GM21447 (cell line): Measurements from ENCODE around the gene CPA1.
"Not testable (repeated sequence)": the region's sequence is repeated elsewhere in the genome, so short reads cannot be mapped to it uniquely, and the experiment has no call there.

Experiments
- ATAC-seq: cut with Tn5 transposase; IDR thresholded peaks from one replicate; pipeline ENCODE4 v1.9.1; 2021; ENCODE audit not compliant: unreplicated experiment

The CPA1 gene

DNA sequence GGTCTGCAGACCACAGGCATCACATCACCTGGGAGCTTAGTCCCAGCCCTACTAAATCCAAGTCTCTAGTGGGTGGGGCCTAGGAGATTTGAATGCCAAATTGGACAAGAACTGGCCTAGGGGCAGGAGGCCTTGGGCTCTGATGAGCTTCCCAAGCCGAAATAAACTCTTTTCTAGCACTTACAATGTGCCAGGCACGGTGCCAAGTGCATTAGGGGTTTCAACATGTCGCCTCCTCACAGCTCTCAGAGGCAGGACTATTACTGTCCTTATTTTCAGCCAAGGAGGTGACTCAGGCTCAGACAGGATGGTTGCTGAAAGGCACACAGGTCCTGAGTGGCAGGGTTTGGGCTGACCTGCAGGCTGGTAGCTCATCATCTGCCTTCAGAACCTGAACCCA, 9.2 kb upstream of the CPA1 start:
- ATAC-seq, result no peak

DNA sequence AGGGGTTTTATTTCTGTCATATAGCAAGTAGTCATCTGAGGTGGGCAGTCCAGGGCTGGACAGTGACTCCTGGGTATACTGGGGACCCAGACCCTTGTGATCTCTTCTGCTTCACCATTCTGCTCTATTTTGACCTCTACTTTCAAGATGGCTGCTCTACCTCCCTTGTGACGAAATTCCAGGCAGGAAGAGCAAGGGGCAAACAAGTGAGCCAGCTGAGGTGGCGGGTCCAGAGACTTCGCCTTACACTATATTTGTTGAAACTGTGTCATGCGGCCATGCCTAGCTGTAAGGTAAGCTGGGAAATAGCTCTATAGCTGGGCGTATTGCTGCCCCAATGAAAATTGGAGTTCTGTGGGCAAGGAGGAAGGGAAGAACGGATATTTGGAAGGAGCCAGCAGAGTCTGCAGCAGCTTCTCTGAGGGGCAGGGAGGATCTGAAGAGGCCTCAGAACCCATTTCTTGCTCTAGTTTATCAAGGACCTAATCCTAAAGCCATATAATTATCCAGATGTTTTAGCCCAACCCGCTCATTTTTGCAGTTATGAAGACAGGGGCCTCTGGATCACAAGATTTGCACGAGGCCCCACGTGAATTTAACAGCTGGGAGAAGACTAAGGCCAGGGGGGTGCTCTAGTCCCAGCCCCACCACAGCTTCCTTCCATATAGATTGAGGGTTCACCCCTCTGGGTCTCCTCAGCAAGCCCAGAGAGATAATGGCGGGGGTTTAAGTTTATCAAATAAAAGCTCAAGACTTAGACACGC, 7.7 kb upstream of the CPA1 start:
- no peak for ATAC-seq

DNA sequence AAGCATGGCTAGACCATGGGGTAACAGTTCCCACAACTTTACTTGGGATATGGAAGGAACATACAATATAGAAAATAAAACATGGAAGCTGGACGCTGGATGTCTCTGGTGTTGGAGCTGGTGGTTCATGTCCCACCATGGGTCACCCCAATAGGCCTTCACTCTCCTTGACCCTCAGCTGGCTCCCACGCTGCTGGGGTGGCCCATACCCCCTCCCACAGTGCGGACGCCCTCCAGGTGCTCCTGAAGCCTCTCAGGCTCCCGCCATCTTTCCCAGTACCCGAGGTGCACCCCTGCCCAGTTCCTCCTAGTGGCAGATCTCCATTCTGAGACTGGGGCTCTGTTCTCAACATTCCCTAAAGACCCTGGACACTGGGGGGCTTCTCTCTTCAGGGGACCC, 5.8 kb upstream of the CPA1 start:
- no peak for ATAC-seq

DNA sequence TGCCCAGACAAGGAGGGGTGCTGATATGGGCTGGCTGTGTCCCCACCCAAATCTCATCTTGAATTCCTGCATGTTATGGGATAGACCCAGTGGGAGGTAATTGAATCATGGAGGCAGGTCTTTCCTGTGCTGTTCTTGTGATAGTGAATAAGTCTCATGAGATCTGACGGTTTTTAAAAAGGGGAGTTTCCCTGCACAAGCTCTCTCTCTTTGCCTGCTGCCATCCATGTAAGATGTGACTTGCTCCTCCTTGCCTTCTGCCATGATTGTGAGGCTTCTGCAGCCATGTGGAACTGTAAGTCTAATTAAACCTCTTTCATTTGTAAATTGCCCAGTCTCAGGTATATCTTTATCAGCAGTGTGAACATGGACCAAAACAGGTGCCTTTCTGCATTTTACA, 3.8 kb upstream of the CPA1 start:
- not testable (repeated sequence) for ATAC-seq

DNA sequence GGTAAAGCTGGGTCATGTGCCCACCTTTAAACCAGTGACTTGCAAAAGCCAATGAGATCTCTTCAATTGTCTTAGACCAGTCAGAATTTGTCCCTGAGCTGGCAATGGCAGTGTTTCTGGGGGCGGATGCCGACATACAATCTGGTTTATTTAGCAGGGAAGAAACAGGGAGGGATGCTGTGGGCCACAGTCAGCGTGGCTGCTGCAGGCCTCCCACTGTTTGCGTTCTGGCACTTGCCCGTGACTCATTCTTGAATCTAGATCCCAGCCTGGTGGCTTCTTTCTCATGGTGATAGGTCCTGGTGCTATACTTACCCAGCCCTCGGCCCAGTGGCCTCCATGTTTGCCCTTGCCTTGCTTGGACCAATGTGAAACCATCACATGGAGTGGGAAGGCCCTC, 3.1 kb upstream of the CPA1 start:
- no peak for ATAC-seq

DNA sequence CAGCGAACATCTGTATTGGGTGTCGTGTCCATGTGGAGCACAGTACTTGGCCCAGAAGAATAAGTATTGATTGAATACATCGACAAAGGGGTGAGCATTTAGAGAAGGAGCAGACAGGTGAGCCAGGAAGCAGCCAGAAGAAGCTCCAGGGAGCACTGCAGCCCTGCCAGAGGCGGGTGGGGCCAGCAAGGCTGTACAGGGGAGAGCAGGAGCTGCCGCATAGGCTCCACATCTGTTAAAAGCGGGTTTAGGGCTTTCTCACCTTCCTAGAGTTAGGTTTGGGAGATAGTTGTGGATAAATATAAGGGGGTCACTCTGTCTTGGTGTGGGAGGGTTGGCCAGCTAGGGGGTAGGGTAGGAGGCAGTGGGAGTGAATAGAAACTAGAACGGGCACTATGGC, 1.3 kb upstream of the CPA1 start:
- ATAC-seq, result no peak

DNA sequence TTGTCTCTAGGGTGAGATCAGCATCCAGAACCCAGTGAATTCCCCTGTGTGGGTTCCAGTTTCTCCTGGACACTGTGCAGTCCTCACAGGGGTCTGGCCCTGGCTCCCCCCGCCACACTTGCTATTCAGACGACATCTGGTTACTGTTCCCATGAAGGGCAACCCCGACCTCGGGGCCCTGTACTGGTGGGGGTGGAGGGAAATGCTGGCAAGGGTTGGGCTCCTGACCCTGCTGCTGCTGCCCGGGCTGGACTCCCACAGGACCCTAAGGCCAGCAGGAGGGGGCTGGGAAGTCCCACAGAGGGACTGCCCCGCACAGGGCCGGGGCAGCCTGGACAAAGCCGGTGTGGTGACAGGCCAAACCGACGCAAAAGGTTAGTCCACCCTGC, 768 bp upstream of the CPA1 start:
- no peak for ATAC-seq

DNA sequence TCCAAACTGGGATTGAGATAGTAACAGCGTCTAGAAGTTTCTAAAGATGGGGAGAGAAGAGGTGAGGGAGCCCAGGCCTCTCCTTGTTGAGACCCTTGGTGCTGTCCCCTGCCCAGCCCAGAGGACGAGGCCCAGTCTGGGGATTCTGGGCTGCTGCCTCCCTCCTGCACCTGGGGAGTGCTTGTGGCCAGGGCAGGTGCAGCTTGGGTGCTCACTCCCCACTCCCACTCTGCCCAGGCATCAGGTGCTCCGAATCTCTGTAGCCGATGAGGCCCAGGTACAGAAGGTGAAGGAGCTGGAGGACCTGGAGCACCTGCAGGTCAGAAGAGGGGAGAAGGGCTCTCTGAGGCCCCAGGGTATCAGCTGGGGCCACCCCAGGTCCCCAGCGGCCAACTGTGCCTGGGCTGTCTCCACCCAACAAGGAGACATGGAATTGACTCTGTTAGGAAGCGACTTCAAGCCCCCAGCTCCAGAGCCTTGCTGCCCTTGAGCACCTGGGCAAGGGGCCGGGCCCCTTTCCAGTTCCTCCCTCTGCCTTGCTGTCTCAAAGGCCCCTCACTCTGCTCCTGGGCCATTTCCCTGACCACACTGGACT, 664 bp downstream of the CPA1 start:
- ATAC-seq, result no peak

DNA sequence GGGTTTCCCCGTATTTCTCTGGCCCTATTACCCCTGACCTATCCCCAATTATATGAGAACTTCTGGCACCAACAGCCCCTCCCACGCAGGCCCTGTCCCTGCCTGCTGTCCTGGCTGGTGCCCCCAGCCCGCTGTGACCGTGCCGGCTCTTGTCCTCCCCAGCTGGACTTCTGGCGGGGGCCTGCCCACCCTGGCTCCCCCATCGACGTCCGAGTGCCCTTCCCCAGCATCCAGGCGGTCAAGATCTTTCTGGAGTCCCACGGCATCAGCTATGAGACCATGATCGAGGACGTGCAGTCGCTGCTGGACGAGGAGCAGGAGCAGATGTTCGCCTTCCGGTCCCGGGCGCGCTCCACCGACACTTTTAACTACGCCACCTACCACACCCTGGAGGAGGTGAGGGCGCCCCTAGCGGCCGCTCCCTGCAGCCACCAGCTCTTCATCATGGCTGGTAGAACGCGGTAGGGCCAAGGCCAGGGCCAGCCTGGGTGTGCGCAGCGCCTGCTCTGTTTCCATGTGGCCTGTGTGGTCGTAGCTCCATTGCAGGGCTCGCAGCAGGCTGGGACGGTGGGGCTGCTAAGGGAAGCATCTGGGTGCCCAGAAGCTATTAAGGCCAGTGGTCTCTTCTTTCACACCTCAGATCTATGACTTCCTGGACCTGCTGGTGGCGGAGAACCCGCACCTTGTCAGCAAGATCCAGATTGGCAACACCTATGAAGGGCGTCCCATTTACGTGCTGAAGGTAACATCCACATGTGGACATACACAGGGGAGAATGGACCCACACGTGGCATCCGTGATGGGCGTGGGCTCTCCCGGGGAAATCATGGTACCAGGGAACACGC, 1.4 kb downstream of the CPA1 start:
- ATAC-seq, result no peak

DNA sequence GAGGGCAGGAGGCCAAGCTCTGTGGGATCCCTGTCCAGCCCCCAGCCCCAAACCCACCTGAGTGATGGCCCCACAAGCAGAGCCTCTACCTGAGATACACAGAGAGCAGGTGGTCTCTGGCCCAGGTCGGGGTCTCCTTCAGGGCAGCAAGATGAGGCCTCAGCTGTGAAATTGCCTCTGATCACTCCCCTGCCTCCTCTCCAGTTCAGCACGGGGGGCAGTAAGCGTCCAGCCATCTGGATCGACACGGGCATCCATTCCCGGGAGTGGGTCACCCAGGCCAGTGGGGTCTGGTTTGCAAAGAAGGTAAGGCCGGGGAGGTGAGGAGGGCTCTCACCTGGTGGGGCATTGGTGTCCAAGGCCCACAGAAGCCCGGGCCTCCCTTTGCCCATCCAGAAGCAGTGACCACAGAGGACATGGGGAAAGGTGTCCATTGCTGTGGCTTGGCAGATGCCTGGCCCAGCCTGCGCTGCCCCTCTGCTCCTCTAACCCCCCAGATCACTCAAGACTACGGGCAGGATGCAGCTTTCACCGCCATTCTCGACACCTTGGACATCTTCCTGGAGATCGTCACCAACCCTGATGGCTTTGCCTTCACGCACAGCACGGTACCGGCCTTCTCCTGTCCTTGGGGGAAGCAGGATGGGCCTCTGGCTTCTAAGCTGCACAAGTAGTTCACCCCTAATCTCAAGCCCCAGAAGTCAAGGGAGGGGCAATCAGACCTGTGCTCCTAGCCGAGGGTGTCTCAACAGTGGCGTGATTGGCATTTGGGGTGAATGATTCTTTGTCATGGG, 3.1 kb downstream of the CPA1 start:
- ATAC-seq, result no peak

DNA sequence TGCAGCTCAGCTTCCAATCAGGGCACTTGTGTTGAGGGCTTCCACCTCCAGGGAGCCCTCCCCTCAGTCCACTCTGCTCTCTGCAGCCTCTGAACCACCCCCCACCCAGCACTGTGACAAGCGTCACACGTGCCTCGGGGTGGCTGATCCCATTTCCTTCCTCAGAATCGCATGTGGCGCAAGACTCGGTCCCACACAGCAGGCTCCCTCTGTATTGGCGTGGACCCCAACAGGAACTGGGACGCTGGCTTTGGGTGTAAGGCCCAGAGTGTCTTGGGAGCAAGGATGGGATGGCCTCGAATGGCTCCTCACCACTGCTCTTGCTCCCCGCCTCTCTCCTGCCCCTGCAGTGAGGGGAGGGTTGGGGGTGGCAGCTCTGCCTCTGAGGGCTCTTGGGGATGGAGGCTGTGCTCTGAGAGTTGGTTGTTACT, 4.1 kb downstream of the CPA1 start:
- ATAC-seq, result no peak

DNA sequence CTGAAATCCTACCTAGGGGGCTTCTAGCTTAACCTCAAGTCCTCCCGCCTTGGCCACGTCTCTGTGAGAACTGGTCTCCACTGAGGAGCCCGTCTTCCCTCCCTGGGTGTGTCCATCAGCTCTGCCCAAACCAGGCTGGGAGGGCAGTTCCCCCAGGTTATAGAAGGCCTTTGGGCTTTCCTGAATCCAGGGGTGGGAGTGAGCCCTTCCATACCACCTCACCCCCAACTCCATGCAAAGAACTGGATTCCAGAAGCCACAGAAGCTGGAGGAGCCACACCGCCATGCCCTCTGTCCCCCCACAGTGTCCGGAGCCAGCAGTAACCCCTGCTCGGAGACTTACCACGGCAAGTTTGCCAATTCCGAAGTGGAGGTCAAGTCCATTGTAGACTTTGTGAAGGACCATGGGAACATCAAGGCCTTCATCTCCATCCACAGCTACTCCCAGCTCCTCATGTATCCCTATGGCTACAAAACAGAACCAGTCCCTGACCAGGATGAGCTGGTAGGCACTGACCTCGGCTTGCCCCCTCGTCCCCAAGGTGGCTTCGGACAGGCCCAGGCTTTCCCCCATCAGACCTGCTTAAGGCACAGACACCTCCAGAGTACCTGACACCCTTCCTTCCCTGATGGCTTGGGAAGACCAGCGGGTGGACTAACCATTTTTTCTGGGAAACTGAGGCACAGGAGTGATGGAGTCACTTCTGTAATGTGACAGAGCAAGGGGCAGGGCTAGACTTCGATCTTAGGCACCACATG, 4.7 kb downstream of the CPA1 start:
- no peak for ATAC-seq

DNA sequence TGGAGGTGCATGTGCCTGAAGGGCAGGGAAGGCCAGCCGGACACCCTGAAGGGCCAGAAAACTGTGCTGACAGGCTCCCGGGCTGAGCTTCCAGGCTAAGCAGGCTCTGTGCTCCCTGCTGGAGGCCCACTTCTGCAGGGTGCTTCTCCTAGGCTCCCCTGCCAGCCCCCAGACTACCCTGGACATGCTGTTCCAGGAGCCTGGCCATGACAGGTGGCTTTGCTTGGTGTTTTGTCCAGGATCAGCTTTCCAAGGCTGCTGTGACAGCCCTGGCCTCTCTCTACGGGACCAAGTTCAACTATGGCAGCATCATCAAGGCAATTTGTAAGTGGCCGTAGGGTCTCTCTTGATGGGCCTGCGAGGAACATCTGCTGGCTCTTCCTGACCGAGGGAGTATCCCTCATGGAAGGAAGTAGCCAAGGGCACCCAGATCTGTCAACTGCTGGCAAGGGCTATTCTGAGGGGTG, 5.3 kb downstream of the CPA1 start:
- no peak for ATAC-seq

DNA sequence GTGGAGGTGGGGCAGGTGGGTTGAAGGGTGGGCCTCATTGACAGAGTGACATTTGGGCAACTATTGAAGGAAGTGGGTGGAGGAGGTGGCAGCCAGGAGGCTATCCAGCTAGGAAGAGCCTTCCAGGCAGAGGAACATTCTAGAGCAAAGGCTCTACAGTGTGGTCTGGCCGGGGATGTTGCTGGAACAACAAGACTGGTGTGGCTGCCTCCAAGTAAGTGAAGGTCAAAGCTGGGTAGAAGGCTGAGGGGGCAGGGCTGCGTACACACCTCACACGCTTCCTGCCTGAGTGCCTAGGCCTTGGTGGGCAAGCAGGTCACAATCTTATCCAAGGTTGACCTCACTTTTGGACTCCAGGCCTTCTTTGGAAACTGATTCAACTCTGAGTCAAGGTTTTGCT, 6.6 kb downstream of the CPA1 start:
- no peak for ATAC-seq

DNA sequence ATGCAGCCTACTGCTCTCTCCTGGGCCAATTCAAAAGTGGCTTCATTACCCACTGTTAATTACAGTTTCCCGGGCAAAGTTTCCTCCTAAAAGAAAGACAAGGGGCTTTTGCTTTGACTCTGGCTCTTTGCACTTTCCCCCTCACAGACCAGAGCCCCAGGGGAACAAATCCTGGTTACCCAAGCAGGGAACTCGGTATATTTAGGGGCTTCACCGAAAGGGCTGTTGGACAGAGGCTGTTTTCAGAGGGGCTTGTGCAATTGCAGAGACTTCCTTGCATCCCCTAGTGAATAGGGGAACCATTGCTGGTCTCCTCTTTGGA, 7.0 kb downstream of the CPA1 start:
- ATAC-seq, result no peak

DNA sequence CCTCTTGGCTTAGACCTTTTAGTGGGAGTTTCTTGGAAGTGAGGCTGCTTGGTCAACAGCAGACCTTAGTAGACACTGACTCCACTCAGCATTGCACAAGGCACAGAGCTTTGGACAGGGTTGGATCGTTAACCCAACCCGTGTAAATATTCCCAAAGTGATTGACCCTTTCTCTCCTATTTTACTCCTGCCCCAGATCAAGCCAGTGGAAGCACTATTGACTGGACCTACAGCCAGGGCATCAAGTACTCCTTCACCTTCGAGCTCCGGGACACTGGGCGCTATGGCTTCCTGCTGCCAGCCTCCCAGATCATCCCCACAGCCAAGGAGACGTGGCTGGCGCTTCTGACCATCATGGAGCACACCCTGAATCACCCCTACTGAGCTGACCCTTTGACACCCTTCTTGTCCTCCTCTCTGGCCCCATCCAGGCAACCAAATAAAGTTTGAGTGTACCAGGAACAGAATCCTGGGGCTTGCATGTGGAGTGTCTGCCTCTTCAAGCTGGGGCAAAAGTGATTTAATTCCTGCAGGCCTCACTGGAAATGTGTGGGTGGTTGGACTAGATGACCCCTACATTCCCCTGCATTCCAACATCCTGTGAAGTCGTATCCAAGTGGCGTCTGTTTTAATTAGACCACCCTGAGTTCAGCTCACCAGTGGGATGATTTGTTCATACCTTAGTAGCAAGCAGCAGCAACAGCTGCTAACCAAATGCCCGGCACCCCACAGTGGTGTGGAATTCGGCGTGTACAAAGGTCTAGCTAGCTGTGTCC, 7.5 kb downstream of the CPA1 start:
- ATAC-seq, result no peak

DNA sequence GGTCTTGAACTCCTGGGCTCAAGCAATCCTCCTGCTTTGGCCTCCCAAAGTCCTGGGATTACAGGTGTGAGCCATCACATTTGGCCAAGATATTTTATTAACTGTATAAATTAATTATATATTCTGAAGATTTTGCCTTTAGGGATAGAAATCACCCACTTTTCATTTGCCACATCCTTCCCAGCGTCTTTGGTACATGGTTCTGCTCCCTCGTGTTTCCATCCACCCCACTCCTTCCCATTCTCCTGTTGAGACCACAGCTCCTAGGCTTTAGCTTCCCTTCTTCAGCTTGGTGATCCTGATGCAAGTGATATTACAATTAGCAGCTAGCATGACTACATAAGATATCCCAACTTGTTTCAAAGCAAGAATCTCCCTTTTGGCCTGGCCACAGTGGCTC, 8.4 kb downstream of the CPA1 start:
- no peak for ATAC-seq

DNA sequence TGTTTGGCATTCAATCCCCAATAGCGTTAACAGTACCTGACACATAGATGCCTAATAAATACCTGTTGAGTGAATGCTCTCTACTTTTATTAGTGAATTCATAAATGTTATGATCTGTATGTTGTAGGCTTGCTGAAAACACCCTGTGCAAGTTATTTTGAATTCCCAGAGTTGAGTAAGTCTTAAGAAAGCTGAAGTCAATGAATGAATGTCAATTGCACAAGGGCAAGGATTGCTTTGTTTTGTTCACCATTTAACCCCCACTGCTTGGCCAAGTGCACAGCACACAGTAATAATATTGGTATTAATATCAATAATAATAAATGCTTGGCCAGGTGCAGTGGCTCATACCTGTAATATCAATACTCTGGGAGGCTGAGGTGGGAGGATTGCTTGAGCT, 10.2 kb downstream of the CPA1 start:
- ATAC-seq, result no peak

DNA sequence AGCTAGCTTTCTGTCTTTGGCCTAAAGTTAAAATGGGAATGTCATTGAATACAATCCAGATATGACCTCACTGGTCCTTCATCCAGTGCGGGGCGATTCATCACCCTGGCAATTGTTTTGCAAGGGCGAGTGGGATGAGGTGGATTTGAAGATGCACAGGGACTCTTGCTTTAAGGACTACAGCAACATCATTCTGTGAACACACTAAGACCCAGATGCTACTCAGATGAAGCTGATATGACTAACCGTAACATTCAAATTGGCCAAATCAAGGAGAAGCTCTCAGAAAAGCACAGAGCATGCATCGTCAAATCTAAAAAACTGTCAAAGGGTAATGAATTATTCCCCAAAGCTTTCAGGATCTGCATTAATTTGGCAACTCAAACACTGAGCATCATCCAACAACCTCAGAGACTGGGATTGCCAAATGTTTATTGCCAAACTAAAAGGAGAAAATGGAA, 12.8 kb downstream of the CPA1 start:
- no peak for ATAC-seq
